GM19397 (cell line): ENCODE measurements around the gene OR52I2.

Experiments
- ATAC-seq: cut with Tn5 transposase; IDR thresholded peaks from one replicate; pipeline ENCODE4 v1.9.1; 2021; ENCODE audit warnings: mild to moderate bottlenecking, moderate library complexity; ENCODE audit not compliant: unreplicated experiment

The OR52I2 gene

GRCh38 chr11:4607781-4608666 is 26.5 kb downstream of the OR52I2 start, which contains the start of gene TRIM68:
Gene TRIM68 (minus strand): TSS chr11:4608231. CDS start chr11:4605504, 2,727 bp downstream.
- peak; percentile 100 for ATAC-seq

- ATAC-seq, result no peak
Measured at GRCh38 chr11:4610258-4610935, 28.9 kb downstream of the OR52I2 start.

GRCh38 chr11:4611986-4612385 is 30.4 kb downstream of the OR52I2 start:
- ATAC-seq, result no peak

GRCh38 chr11:4615856-4616444 is 34.4 kb downstream of the OR52I2 start:
- no peak for ATAC-seq

- no peak for ATAC-seq
Measured at GRCh38 chr11:4619514-4619913, 38.0 kb downstream of the OR52I2 start.

GRCh38 chr11:4626207-4627099 is 44.9 kb downstream of the OR52I2 start:
- no peak for ATAC-seq

- no peak for ATAC-seq
Measured at GRCh38 chr11:4636136-4636535, 54.6 kb downstream of the OR52I2 start.

GRCh38 chr11:4636962-4637661 is 55.6 kb downstream of the OR52I2 start, which contains the start of gene OR51D1:
Gene OR51D1 (plus strand): TSS chr11:4637477. CDS start chr11:4639791, 2,314 bp downstream.
- peak; percentile 93 for ATAC-seq

GRCh38 chr11:4637662-4638047 is 56.1 kb downstream of the OR52I2 start:
- no peak for ATAC-seq

GRCh38 chr11:4639931-4640330 is 58.4 kb downstream of the OR52I2 start:
- no peak for ATAC-seq

GRCh38 chr11:4641501-4641900 is 60.0 kb downstream of the OR52I2 start:
- no peak for ATAC-seq

GRCh38 chr11:4642043-4642442 is 60.5 kb downstream of the OR52I2 start:
- no peak for ATAC-seq
